Left ventricle myocardium inferior (tissue), 1 donor: ENCODE results near the gene LSP1. TPM values are rescaled to one million over a fixed set of nuclear protein-coding genes. Genes with fewer than 3 reads are reported as not detected.

Experiments used
- DNase-seq: peaks from one replicate; pipeline ENCODE4 v3.0.0-alpha.2; 2020
- H3K27ac ChIP-seq: fragments of 200-600 bp; replicated peaks from 2 replicates; pipeline ENCODE4 v1.8.0; 2021
- H3K27me3 ChIP-seq: fragments of 200-600 bp; 2 replicates; pipeline ENCODE4 v1.8.0; 2021; ENCODE audit warnings: low read depth
- H3K36me3 ChIP-seq: fragments of 200-600 bp; 2 replicates; pipeline ENCODE4 v1.8.0; 2021
- H3K4me1 ChIP-seq: fragments of 200-600 bp; 2 replicates; pipeline ENCODE4 v1.8.0; 2021
- H3K4me3 ChIP-seq: fragments of 200-600 bp; 2 replicates; pipeline ENCODE4 v1.8.0; 2021; ENCODE audit warnings: mild to moderate bottlenecking, moderate library complexity
- H3K9me3 ChIP-seq: fragments of 200-600 bp; replicated peaks from 2 replicates; pipeline ENCODE4 v1.8.0; 2021
- CTCF ChIP-seq: fragments of 200-600 bp; IDR thresholded peaks from 2 replicates; pipeline ENCODE4 v1.8.0; 2021; ENCODE audit warnings: antibody characterized with exemption, mild to moderate bottlenecking, borderline replicate concordance
- intact Hi-C: fragments of 100-400 bp; cut with micrococcal nuclease; formaldehyde crosslinking; loops from one replicate; pipeline ENCODE4 v1.11.0; 2022
- total RNA-seq: library from RNA; stranded (reverse); fragmentation: NEBNext Ultra II Directional; extraction: Animal tissue kit (Norgen Biotek cat#: 25700); gene quantifications from one replicate; pipeline ENCODE4 v1.2.1, GENCODE V29; 2021
- donor health status: DM: no; HTN: yes; CAD: no; lungs with severe emphysema.

Gene LSP1
- total RNA-seq, 1 donor from 2014 or later = 19.7 TPM

- no peak for TF ChIP-seq CTCF
- Histone ChIP-seq H3K9me3 (no peaks in the 10 kb centered on the region), H3K36me3 (no peaks in the 10 kb centered on the region), H3K4me3 (peak overlapping the region; percentile 59), H3K27ac (peak overlapping the region; percentile 92), H3K27me3 (no peaks in the 10 kb centered on the region), H3K4me1 (peaks cover 97% of the 10 kb centered on the region)
- intact Hi-C loops = loop anchor here (5.0 kb wide), 1 partner anchor 39 kb away; no protein-coding TSS in a partner anchor
- no peak for DNase-seq
Observed at GRCh38 chr11:1920909-1921573, 68.2 kb downstream of the LSP1 start.

GRCh38 chr11:1921574-1922141 lies 68.8 kb downstream of the LSP1 start:
- Histone ChIP-seq H3K4me1 (peaks cover 97% of the 10 kb centered on the region), H3K9me3 (no peaks in the 10 kb centered on the region), H3K36me3 (no peaks in the 10 kb centered on the region), H3K4me3 (peak overlapping the region; percentile 59), H3K27ac (peak overlapping the region; percentile 92), H3K27me3 (no peaks in the 10 kb centered on the region)
- intact Hi-C loops = loop anchor here (5.0 kb wide), 1 partner anchor 39 kb away; no protein-coding TSS in a partner anchor
- TF ChIP-seq CTCF = no peak
- no peak for DNase-seq

- Histone ChIP-seq H3K27ac (peak overlapping the region; percentile 92), H3K4me3 (peak overlapping the region; percentile 59), H3K9me3 (no peaks in the 10 kb centered on the region), H3K27me3 (no peaks in the 10 kb centered on the region), H3K4me1 (peaks cover 97% of the 10 kb centered on the region), H3K36me3 (no peaks in the 10 kb centered on the region)
- intact Hi-C loops = loop anchor here (5.0 kb wide), 1 partner anchor 40 kb away; no protein-coding TSS in a partner anchor
- DNase-seq = no peak
- no peak for TF ChIP-seq CTCF
Observed at GRCh38 chr11:1922481-1923081, 69.7 kb downstream of the LSP1 start.

- Histone ChIP-seq H3K4me3 (peak overlapping the region; percentile 59), H3K4me1 (peaks cover 97% of the 10 kb centered on the region), H3K27me3 (no peaks in the 10 kb centered on the region), H3K27ac (peak overlapping the region; percentile 92), H3K9me3 (no peaks in the 10 kb centered on the region), H3K36me3 (no peaks in the 10 kb centered on the region)
- no peak for TF ChIP-seq CTCF
- DNase-seq = no peak
- intact Hi-C loops = loop anchor here (5.0 kb wide), 1 partner anchor 41 kb away; no protein-coding TSS in a partner anchor
Observed at GRCh38 chr11:1923201-1923956, 70.5 kb downstream of the LSP1 start.

GRCh38 chr11:1924181-1924580 lies 71.3 kb downstream of the LSP1 start:
- H3K27ac ChIP-seq = peak overlapping the region; percentile 92
- H3K4me1 ChIP-seq = peaks cover 90% of the 10 kb centered on the region
- intact Hi-C loops = loop anchor here (5.0 kb wide), 1 partner anchor 42 kb away; no protein-coding TSS in a partner anchor
- no peak for TF ChIP-seq CTCF
- H3K4me3 ChIP-seq = no peak overlapping the region
- no peaks in the 10 kb centered on the region for H3K27me3 ChIP-seq
- no peaks in the 10 kb centered on the region for H3K36me3 ChIP-seq
- no peaks in the 10 kb centered on the region for H3K9me3 ChIP-seq
- DNase-seq = no peak
